H1 (cell line): ENCODE results near the gene ENDOG. TPM values are rescaled to one million over a fixed set of nuclear protein-coding genes. Genes with fewer than 3 reads are reported as not detected.

Experiments
- CTCF ChIA-PET: fragments of 300-600 bp; sonication (Branson Sonifier 250); formaldehyde crosslinking; loops from one replicate; lab custom pipeline; 2021; ENCODE audit not compliant: partially characterized antibody; lab: Charles Lee
- POLR2A ChIA-PET: fragments of 300-600 bp; sonication (Branson Sonifier 250); formaldehyde crosslinking; loops from one replicate; lab custom pipeline; 2021; ENCODE audit warnings: inconsistent platforms; ENCODE audit not compliant: partially characterized antibody; lab: Charles Lee
- DNase-seq, 2 experiments: peaks; one replicate each; pipeline versions ENCODE4 v3.0.0 to v3.0.0-alpha.2; 2010 to 2022; ENCODE audit warnings: low spot score in 2 of 2, low read depth in 1 of 2, mixed read lengths in 1 of 2
- FAIRE-seq: peaks from 2 replicates; lab custom pipeline; 2011; peaks lifted over from hg19 to GRCh38; lab: Jason Lieb, UNC
- H2AFZ ChIP-seq: 2 replicates; pipeline ENCODE4 v1.8.1; 2012; ENCODE audit warnings: low read length, inconsistent platforms
- H2AK5ac ChIP-seq: 2 replicates; pipeline ENCODE4 v1.6.1; 2013; ENCODE audit warnings: low read depth, low read length
- H2BK120ac ChIP-seq: replicated peaks from 2 replicates; pipeline ENCODE3; 2013; ENCODE audit warnings: low read depth, low read length, inconsistent platforms
- H2BK12ac ChIP-seq: 2 replicates; pipeline ENCODE4 v1.6.1; 2013; ENCODE audit warnings: low read depth, low read length
- H2BK15ac ChIP-seq: 2 replicates; pipeline ENCODE4 v1.6.1; 2013; ENCODE audit warnings: low read length
- H2BK20ac ChIP-seq: 2 replicates; pipeline ENCODE4 v1.6.1; 2013; ENCODE audit warnings: low read length
- H2BK5ac ChIP-seq: 2 replicates; pipeline ENCODE4 v1.6.1; 2013; ENCODE audit warnings: low read depth, low read length
- H3K14ac ChIP-seq: 2 replicates; pipeline ENCODE4 v1.6.1; 2013; ENCODE audit warnings: inconsistent platforms; ENCODE audit not compliant: insufficient read length
- H3K18ac ChIP-seq: 2 replicates; pipeline ENCODE4 v1.6.1; 2013; ENCODE audit warnings: low read length; ENCODE audit errors: extremely low read depth
- H3K23ac ChIP-seq: 2 replicates; pipeline ENCODE4 v1.6.1; 2013; ENCODE audit warnings: inconsistent platforms; ENCODE audit not compliant: insufficient read length
- H3K23me2 ChIP-seq: 2 replicates; pipeline ENCODE4 v1.6.1; 2013; ENCODE audit warnings: low read depth, low read length
- H3K27ac ChIP-seq: 2 replicates; pipeline ENCODE4 v1.6.1; 2011; ENCODE audit warnings: low read depth, low read length, inconsistent platforms
- H3K27me3 ChIP-seq, 4 experiments: replicated peaks in 1 of 4; 1 replicate in 1 of 4; 2 replicates in 3 of 4; pipeline versions ENCODE4 v1.6.1 to v1.8.1; 2011 to 2013; ENCODE audit warnings: low read length in 3 of 4, mild to moderate bottlenecking in 3 of 4, inconsistent platforms in 2 of 4, mixed read lengths in 2 of 4, moderate library complexity in 1 of 4; ENCODE audit not compliant: control insufficient read depth in 3 of 4, insufficient read depth in 3 of 4; ENCODE audit errors: extremely low read depth in 1 of 4
- H3K36me3 ChIP-seq, 4 experiments: 2 replicates each; pipeline versions ENCODE4 v1.6.1 to v1.8.1; 2011 to 2013; ENCODE audit warnings: mild to moderate bottlenecking in 4 of 4, low read length in 3 of 4, moderate library complexity in 2 of 4, control low read depth in 1 of 4, inconsistent platforms in 1 of 4; ENCODE audit not compliant: insufficient read depth in 4 of 4, control insufficient read depth in 2 of 4
- H3K4ac ChIP-seq: replicated peaks from 2 replicates; pipeline ENCODE3; 2013; ENCODE audit warnings: low read length, low read depth, mixed read lengths, inconsistent platforms; ENCODE audit not compliant: insufficient read length
- H3K4me1 ChIP-seq, 4 experiments: replicated peaks in 1 of 4; 1 replicate in 1 of 4; 2 replicates in 3 of 4; pipeline versions ENCODE4 v1.6.1 to v1.8.1; 2011 to 2013; ENCODE audit warnings: low read length in 3 of 4, inconsistent platforms in 2 of 4, mixed read lengths in 1 of 4; ENCODE audit not compliant: insufficient read depth in 4 of 4, control insufficient read depth in 3 of 4
- H3K4me2 ChIP-seq, 2 experiments: 2 replicates each; pipeline versions ENCODE4 v1.6.1 to v1.8.1; 2011 to 2013; ENCODE audit warnings: low read depth in 2 of 2, low read length in 2 of 2, control low read depth in 1 of 2, inconsistent platforms in 1 of 2, mild to moderate bottlenecking in 1 of 2; ENCODE audit not compliant: insufficient read depth in 1 of 2
- H3K4me3 ChIP-seq, 4 experiments: fragments of 200-600, 300-600 bp in 1 of 4; sonication (generic), shearing (Covaris generic), sonication (Bioruptor Twin) in 1 of 4; 2 replicates each; pipeline versions ENCODE4 v1.5.1 to v1.8.1; 2011 to 2016; ENCODE audit warnings: low read length in 4 of 4, low read depth in 3 of 4, control low read depth in 2 of 4, inconsistent platforms in 2 of 4, mild to moderate bottlenecking in 2 of 4, mixed read lengths in 1 of 4, moderate library complexity in 1 of 4; ENCODE audit not compliant: insufficient read depth in 2 of 4; ENCODE audit errors: extremely low read depth in 1 of 4
- H3K56ac ChIP-seq: replicated peaks from 2 replicates; pipeline ENCODE3; 2013; ENCODE audit warnings: low read depth, mild to moderate bottlenecking, mixed read lengths, low read length, inconsistent platforms; ENCODE audit not compliant: insufficient read length
- H3K79me1 ChIP-seq: 2 replicates; pipeline ENCODE4 v1.6.1; 2013; ENCODE audit warnings: low read depth, low read length, control low read depth
- H3K79me2 ChIP-seq, 2 experiments: 2 replicates each; pipeline versions ENCODE4 v1.6.1 to v1.8.1; 2012 to 2013; ENCODE audit warnings: low read length in 2 of 2, mild to moderate bottlenecking in 2 of 2, inconsistent platforms in 1 of 2; ENCODE audit not compliant: insufficient read depth in 2 of 2, control insufficient read depth in 1 of 2
- H3K9ac ChIP-seq, 4 experiments: replicated peaks in 1 of 4; 1 replicate in 1 of 4; 2 replicates in 3 of 4; pipeline versions ENCODE4 v1.6.1 to v1.8.1; 2011 to 2013; ENCODE audit warnings: low read depth in 3 of 4, low read length in 3 of 4, control low read depth in 2 of 4, mild to moderate bottlenecking in 2 of 4, moderate library complexity in 2 of 4, inconsistent platforms in 1 of 4; ENCODE audit errors: extremely low read depth in 1 of 4
- H3K9me3 ChIP-seq, 2 experiments: 2 replicates each; pipeline versions ENCODE4 v1.6.1 to v1.8.1; 2012 to 2013; ENCODE audit warnings: mild to moderate bottlenecking in 2 of 2, moderate library complexity in 2 of 2, control low read depth in 1 of 2, inconsistent platforms in 1 of 2, low read depth in 1 of 2, low read length in 1 of 2, mixed read lengths in 1 of 2; ENCODE audit not compliant: insufficient read depth in 2 of 2
- H4K20me1 ChIP-seq, 2 experiments: replicated peaks in 1 of 2; 2 replicates each; pipeline versions ENCODE3 to v1.8.1; 2011 to 2013; ENCODE audit warnings: inconsistent platforms in 2 of 2, low read length in 2 of 2, mild to moderate bottlenecking in 1 of 2; ENCODE audit not compliant: insufficient read depth in 2 of 2, control insufficient read depth in 1 of 2
- H4K5ac ChIP-seq: 2 replicates; pipeline ENCODE4 v1.6.1; 2013; ENCODE audit warnings: low read length, low read depth, mixed read lengths, inconsistent platforms; ENCODE audit not compliant: insufficient read length
- H4K8ac ChIP-seq: 2 replicates; pipeline ENCODE4 v1.8.0; 2013; ENCODE audit warnings: mild to moderate bottlenecking, moderate library complexity, low read length, inconsistent platforms; ENCODE audit not compliant: insufficient read depth; ENCODE audit errors: extremely low read depth
- H4K91ac ChIP-seq: replicated peaks from 2 replicates; pipeline ENCODE3; 2013; ENCODE audit warnings: low read length, mixed read lengths, inconsistent platforms; ENCODE audit not compliant: insufficient read length
- BACH1 ChIP-seq: IDR thresholded peaks from 2 replicates; pipeline ENCODE4 v1.6.1; 2012; ENCODE audit warnings: low read length, improper control_type of control experiment
- CBX8 ChIP-seq: fragments of 300-800, 300-1000 bp; sonication (generic); IDR thresholded peaks from 2 replicates; pipeline ENCODE4 v1.7.1; 2016; ENCODE audit warnings: low read depth, low read length, borderline replicate concordance
- CHD1 ChIP-seq: IDR thresholded peaks from 2 replicates; pipeline ENCODE4 v1.6.1; 2012; ENCODE audit warnings: low read depth, low read length, improper control_type of control experiment
- EZH2 ChIP-seq: fragments of 200-600 bp; sonication (generic); IDR thresholded peaks from 2 replicates; pipeline ENCODE4 v1.7.1; 2012; ENCODE audit warnings: low read depth, mild to moderate bottlenecking, moderate library complexity, low read length, inconsistent platforms; ENCODE audit not compliant: severe bottlenecking
- KDM1A ChIP-seq: fragments of 200-600, 300-600 bp; sonication (generic); IDR thresholded peaks from 2 replicates; pipeline ENCODE4 v1.7.1; 2016; ENCODE audit warnings: mild to moderate bottlenecking, low read length, borderline replicate concordance
- KDM4A ChIP-seq: IDR thresholded peaks from one replicate; pipeline ENCODE4 v1.7.1; 2012; ENCODE audit warnings: low read depth, mild to moderate bottlenecking, moderate library complexity, low read length, inconsistent platforms; ENCODE audit not compliant: severe bottlenecking
- NRF1 ChIP-seq: IDR thresholded peaks from 2 replicates; pipeline ENCODE4 v1.6.1; 2011; ENCODE audit warnings: mild to moderate bottlenecking, low read depth, low read length, improper control_type of control experiment
- POLR2A ChIP-seq, 2 experiments: IDR thresholded peaks; 1 replicate in 1 of 2; 2 replicates in 1 of 2; pipeline ENCODE4 v1.6.1; 2011; ENCODE audit warnings: low read depth in 2 of 2, low read length in 2 of 2, mild to moderate bottlenecking in 2 of 2; ENCODE audit errors: control extremely low read depth in 1 of 2
- TEAD4 ChIP-seq: IDR thresholded peaks from 2 replicates; pipeline ENCODE4 v1.6.1; 2012; ENCODE audit warnings: low read depth, low read length, inconsistent platforms, mixed read lengths
- WGBS, 2 experiments: shearing (Covaris generic) in 1 of 2; methylation state at CpG; one replicate each; pipeline versions ENCODE4 v1.1.6 to v1.1.7; 2013 to 2015; ENCODE audit warnings: low lambda C conversion rate in 2 of 2, mixed read lengths in 2 of 2, inconsistent platforms in 1 of 2, low coverage in 1 of 2, missing lambda C conversion rate in 1 of 2; ENCODE audit not compliant: insufficient replicate concordance in 2 of 2, insufficient coverage in 1 of 2, insufficient read length in 1 of 2; ENCODE audit errors: extremely low coverage in 1 of 2, missing lambda C conversion rate in 1 of 2; 5-methylcytosine and 5-hydroxymethylcytosine counted together
- polyA plus RNA-seq, 7 experiments: library from polyadenylated mRNA; depleted of rRNA in 3 of 7; stranded (reverse) in 5 of 7; unstranded in 2 of 7; fragments of >200 nt in 5 of 7; fragments of 200-250 nt in 2 of 7; gene quantifications; 1 replicate in 5 of 7; 2 replicates in 1 of 7; 4 replicates in 1 of 7; pipeline versions ENCODE4 v1.2.1 to v1.2.3, GENCODE V29; 2011 to 2013; ENCODE audit warnings: missing spikeins in 2 of 7, mixed read lengths in 2 of 7
- total RNA-seq: library from RNA; stranded (reverse); fragmentation: NEBNext Ultra II Directional; extraction: Animal tissue kit (Norgen Biotek cat#: 25700); gene quantifications from 2 replicates; pipeline ENCODE4 v1.2.1, GENCODE V29; 2021

Gene ENDOG
- total and polyA plus RNA-seq, 2 of the 8 experiments (the other 6 are each of a cell fraction or from before 2014, with no cell fraction given), result 17.5 to 23.4 TPM

GRCh38 chr9:128820665-128821583 is 2.6 kb downstream of the ENDOG start:
- H2AFZ ChIP-seq, result no peak overlapping the region
- peaks cover 5 to 22% of the 10 kb centered on the region in 2 experiments for H4K20me1 ChIP-seq
- POLR2A ChIA-PET, result interaction anchor here (0.6 to 5.1 kb wide), 14 partner anchors 9 to 183 kb away, joined by 3 to 62 read pairs (median 4); partner anchors contain the start of genes DOLK, NUP188, SPOUT1 and ZDHHC12
- H3K79me1 ChIP-seq, result no peaks in the 10 kb centered on the region; the same call in 1 of the 2 replicates
- H3K14ac ChIP-seq, result no peak overlapping the region
- no peak overlapping the region for H4K5ac ChIP-seq
- no peak overlapping the region for H3K18ac ChIP-seq
- H3K23me2 ChIP-seq, result peaks cover 7% of the 10 kb centered on the region; the same call in 1 of the 2 replicates
- CTCF ChIA-PET, result interaction anchor here (0.8 to 2.6 kb wide), 5 partner anchors 56 to 107 kb away, joined by 3 to 8 read pairs (median 4); no protein-coding TSS in a partner anchor
- DNase-seq, result no peak
- H3K27me3 ChIP-seq, result no peaks in the 10 kb centered on the region
- TF ChIP-seq CHD1 (no peak), POLR2A (IDR thresholded peaks at IDR 0.05; ENCODE audit: control extremely low read depth in 1 of 2, low read depth in 2 of 2, low read length in 2 of 2) (peak in 1 of 2 experiments; percentile 29; a peak in 1 of 3 replicates), BACH1 (no peak), CBX8 (no peak), KDM4A (no peak), TEAD4 (no peak), KDM1A (no peak), EZH2 (no peak), NRF1 (no peak)
- no peak overlapping the region for H2AK5ac ChIP-seq
- H3K9ac ChIP-seq, result no peak overlapping the region
- H2BK15ac ChIP-seq, result no peak overlapping the region
- no peak overlapping the region for H2BK12ac ChIP-seq
- H3K79me2 ChIP-seq, result no peaks in the 10 kb centered on the region
- H4K8ac ChIP-seq, result peak overlapping the region; percentile 64; the same call in 1 of the 2 replicates
- no peaks in the 10 kb centered on the region for H3K9me3 ChIP-seq
- peaks cover 23 to 45% (median 36%) of the 10 kb centered on the region in 4 experiments for H3K36me3 ChIP-seq
- no peak overlapping the region for H2BK120ac ChIP-seq
- H3K23ac ChIP-seq, result no peak overlapping the region
- peaks cover 0 to 11% (median 3%) of the 10 kb centered on the region in 4 experiments; a peak in 2 of 7 replicates for H3K4me1 ChIP-seq
- no peak overlapping the region for H3K4ac ChIP-seq
- H3K27ac ChIP-seq, result no peak overlapping the region
- peak overlapping the region; percentile 16; the same call in 1 of the 2 replicates for H2BK5ac ChIP-seq
- no peak overlapping the region for H3K4me2 ChIP-seq
- H3K4me3 ChIP-seq, result no peak overlapping the region
- 93% methylated on average over 23 of the region's 24 CpGs; no CpG with 5 or more reads in 1 of the 2 experiments for WGBS, 2 experiments
- no peak overlapping the region for H3K56ac ChIP-seq
- no peak overlapping the region for H2BK20ac ChIP-seq
- FAIRE-seq, result no peak
- no peak overlapping the region for H4K91ac ChIP-seq
